EL (cell line): Measurements from ENCODE around the gene ASAP3.

ENCODE experiments used
- DNase-seq: peaks from one replicate; pipeline ENCODE4 v3.0.0-alpha.2; 2016

Gene ASAP3

DNA sequence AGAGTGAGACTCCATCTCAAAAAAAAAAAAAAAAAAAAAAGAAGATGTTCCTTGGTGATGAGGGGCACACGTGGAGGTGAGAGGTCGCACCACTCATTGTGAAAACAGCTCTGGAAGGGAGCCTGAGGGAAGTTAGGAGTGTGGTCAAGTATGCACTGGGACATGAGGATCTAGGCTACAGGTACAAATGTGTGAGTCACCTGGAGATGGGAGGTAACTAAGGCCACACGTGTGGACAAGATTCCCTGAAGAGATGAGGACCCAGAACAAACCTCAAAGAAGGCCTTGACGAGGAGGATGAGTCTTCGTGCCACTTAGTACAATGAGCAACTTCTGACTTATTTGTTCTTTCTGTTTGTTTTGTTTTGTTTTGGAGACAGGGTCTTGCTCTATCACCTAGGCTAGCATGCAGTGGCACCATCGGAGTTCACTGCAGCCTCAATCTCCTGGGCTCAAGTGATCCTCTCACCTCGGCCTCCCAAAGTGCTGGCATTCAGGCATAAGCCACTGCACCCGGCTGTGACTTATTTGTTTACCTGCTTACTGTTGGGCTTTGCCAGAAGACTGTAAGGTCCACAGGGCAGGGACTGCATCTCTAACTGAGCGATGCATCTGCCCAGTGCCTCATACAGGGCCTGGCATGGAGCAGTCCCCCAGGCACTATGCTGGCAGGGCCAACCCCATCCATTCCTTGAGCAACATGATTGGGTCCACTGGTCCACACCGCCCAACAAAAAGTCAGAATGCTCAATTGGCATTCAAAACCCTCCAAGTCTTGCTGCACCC lies 6.4 kb downstream of the ASAP3 start:
- no peak for DNase-seq

GRCh38 chr1:23475641-23476040 lies 8.3 kb downstream of the ASAP3 start:
- DNase-seq, result no peak

GRCh38 chr1:23475134-23475628 lies 8.8 kb downstream of the ASAP3 start:
- peak; percentile 94 for DNase-seq

- peak; percentile 47 for DNase-seq
Measured at GRCh38 chr1:23473037-23473800, 10.8 kb downstream of the ASAP3 start.

DNA sequence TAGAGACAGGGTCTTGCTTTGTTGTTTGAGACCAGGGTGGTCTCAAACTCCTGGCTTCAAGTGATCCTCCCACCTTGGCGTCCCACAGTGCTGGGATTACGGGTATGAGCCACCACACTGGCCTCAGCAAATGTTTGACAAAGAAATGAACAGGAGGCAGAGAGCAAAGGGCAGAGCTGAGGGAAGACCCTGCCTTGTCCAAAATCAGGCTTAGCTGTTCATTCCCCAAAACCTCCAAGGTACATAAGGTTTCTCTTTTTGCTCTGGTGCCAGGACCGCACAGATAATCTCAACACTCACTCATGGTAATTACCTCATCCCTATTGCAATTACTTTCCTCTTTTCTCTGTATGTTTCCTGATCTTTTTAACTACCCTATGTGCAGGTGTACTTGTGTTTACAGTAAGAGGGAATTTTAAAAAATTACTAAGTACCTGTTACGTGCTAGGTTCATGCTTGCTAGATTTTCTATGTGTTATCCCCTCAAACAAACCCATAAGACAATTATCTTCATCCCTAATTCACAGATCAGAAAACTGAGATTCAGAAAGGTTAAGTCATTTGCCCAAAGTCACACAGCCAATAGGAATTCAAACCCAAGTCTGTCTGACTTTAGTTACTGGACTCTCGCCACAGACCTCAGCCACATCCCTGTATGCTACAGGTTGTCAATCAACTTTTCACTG lies 11.5 kb downstream of the ASAP3 start:
- DNase-seq, result no peak

DNA sequence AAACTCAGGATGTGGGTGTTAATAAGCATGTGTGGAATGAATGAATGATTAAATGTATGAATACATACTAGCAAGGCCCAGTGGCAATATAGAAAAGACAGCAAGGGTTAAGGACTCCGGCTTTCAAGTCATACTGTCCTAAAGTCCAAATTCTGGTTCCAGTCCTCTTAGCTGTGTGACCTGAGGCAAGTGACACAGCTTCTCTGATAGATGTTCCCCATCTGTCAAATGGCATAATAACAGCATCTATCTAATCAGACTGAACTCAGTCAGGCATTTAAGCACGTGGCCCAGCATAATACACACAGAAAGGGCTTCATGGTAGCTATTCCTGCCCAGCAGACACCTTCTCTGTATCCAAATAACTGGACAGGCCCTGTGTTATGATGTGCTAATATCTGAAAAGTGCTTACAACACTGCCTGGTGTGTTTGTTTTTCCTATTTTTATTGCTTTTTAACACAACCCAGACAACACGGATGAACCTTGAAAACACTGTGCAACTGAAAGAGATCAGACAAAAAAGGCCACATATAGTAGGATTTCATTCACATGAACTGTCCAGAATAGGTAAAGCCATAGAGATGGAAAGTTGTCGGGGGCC lies 12.4 kb downstream of the ASAP3 start:
- DNase-seq, result no peak

GRCh38 chr1:23470282-23471070 lies 13.5 kb downstream of the ASAP3 start:
- peak; percentile 81 for DNase-seq

- DNase-seq, result no peak
Measured at GRCh38 chr1:23469372-23469982, 14.5 kb downstream of the ASAP3 start.

DNA sequence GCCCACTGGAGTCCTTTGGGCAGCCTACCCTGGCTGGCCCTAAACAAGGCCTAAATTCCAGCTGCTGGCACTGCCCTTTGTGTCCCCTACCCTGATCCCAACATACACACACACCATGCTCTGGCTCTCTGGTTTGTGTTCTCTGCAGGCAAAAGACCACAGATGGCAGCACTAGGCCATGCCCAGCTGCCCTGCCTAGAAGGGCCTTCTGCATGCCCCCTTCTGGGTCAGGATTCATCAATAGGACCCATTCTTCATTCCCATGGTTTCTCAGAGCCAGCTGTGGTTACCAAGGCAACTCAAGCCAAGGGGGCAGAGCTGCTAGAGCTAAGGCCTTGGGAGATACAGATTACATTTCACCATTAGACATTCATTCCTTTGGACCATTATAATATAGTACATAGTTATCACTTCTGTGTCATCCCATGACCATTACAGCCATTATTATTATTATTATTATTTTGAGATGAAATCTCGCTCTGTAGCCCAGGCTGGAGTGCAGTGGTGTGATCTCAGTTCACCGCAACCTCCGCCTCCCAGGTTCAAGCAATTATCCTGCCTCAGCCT lies 17.5 kb downstream of the ASAP3 start:
- DNase-seq, result no peak

- DNase-seq, result no peak
Measured at GRCh38 chr1:23463286-23463685, 20.7 kb downstream of the ASAP3 start.

- no peak for DNase-seq
Measured at GRCh38 chr1:23462766-23463165, 21.2 kb downstream of the ASAP3 start.

DNA sequence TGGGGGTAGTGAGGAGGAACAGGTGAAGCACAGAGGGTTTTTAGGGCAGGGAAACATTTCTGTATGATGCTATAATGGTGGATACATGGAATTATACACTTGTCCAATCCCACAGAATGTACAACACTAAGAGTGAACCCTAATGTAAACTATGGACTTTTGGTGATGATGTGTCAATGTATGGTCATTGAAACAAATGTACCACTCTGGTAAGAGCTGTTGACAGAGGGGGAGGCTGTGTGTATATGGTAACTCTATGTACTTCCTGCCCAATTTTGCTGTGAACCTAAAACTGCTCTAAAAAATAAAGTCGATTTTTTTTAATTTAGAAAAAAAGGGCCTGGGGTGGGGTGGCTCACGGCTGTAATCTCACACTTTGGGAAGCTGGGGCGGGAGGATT lies 22.9 kb downstream of the ASAP3 start:
- DNase-seq, result no peak

- no peak for DNase-seq
Measured at GRCh38 chr1:23460519-23460918, 23.5 kb downstream of the ASAP3 start.

DNA sequence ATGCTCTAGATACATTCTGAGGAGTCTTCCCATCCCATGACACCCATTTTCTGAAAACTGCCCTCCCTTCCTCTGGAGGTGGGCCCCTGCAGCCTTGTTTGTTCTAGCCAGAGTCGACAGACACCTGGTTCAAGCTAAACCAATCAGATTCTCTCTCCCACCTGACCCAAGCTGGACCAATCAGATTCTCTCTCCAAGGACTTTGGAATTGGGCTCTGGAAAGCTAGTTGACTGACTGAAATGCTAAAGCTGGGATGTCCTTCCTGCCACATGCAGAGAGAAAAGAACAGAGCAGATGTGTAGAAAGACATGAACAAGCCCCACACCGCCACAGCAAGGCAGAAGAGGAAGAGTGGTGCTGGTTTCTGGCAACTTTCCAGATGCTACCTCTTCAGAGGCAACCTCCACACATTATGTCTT lies 24.6 kb downstream of the ASAP3 start:
- DNase-seq, result no peak

- DNase-seq, result peak; percentile 73
Measured at GRCh38 chr1:23456226-23456625, 27.8 kb downstream of the ASAP3 start.

DNA sequence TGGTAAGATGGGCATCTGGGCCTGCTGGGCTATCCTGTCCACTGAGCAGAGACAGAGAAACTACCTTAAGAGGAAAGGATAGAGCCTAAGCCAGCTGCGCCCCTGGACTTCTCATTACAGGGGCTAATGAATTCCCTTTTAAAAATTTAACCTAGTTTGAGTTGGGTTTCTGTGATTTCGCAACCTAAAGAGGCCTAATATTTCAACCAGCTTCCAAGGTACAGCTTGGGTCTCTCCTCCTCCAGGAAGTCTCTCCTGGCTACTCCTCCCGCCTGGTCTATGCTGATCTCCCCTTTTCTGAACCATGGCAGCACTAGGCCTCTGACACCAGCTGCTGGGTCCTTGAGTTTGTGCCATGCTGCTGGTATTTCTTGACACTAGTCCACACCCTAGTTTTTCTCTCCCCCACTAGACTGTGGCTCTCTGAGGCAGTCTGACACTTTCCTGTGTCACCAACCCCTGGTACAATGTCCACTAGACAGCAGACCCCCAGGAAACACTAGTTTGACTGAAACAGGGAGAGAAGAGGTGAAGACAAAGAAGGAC lies 30.5 kb downstream of the ASAP3 start:
- DNase-seq, result no peak

- peak; percentile 52 for DNase-seq
Measured at GRCh38 chr1:23452011-23452411, 32.0 kb downstream of the ASAP3 start.

DNA sequence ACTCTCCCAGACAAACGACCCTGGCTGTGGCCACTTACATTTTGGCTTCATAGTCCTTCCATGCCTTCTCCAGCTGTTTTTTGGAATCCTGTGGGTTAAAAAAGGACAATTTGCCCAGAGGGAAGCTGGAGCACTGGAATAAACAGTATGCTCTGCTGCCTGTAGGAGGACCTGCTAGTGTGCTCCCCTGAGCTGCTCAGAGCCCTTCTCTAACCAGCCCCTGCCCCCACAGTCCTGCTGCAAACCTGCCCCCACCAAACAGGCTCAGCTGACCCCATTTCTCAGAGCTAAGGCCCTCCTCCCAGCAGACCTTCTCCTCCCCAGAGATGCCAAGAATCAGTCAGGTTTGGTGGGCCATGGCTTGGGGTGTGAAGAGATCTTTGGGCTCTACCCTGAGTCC lies 32.5 kb downstream of the ASAP3 start:
- DNase-seq, result no peak

GRCh38 chr1:23450894-23451293 lies 33.1 kb downstream of the ASAP3 start:
- DNase-seq, result no peak

DNA sequence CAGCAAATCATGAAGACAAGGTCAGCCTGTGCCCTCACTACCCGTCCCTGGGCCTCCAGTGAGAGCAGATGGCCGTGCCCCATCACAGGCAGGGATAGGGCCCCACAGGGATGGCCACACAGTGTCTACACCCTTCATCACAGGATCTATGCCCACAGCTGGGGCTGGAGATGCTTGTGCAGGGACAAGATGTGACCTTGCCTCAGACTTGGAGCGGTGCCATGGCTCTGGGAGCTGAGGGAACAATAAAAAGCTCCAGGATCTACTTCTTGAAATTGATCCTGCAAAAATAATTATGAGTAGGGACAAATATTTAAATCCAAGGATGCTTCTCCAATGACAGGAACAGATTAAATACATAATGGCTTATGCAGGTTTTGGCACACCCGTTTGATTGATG lies 34.0 kb downstream of the ASAP3 start:
- DNase-seq, result no peak

DNA sequence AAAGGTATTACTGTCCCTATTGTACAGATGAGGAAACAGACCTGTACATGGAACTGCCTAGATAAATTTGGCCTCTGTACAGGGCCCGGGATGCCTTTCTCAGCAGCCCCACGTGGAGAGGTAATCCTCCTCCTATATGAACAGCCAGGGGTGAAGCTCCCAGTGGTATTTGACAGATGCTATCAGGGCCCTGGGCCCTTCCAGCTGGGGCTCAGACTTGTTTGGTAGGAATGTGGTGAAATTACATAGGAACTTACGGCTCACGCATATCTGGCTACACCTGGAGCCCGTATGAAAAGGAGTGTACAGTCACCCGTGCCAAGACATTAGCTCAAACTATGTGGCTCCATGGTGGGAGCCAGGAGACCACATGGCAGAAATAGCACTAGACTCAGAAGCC lies 34.7 kb downstream of the ASAP3 start:
- DNase-seq, result no peak
